GM12801 (cell line): ENCODE data around the gene NENF.

Source experiments
- TF ChIP-seq, protein P1 (sequence below): IDR thresholded peaks from one replicate; pipeline ENCODE4 v1.5.1; 2011; ENCODE audit warnings: control low read depth; ENCODE audit not compliant: insufficient read length; ENCODE audit errors: extremely low read depth

The NENF gene

DNA sequence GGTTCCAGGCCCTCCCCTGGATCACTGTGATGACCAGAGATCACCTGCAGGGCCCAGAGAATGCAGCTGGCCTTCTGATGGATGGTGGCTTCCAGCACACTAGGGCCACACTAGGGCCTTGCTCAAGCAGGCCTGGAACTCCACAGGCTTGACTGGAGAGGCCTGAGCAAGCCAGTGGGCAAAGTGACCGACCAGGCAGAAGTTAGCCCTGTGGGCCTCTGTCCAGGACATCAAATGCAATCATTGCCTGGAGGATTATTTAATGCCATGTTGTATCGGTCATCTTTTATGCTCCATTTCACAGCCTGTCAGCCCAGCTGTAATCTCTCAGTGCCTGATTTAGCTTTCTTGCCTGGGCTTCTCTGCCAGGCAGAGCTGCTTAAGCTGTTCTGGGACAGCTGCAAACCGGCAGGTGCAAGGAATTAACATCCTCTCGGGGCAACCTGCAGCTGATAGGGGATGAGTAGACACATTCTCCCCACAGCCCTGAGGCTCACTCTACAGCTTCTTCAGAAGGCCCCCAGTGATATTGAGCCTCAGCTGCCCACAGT lies 17.7 kb downstream of the NENF start:
- TF ChIP-seq, protein P1, sequence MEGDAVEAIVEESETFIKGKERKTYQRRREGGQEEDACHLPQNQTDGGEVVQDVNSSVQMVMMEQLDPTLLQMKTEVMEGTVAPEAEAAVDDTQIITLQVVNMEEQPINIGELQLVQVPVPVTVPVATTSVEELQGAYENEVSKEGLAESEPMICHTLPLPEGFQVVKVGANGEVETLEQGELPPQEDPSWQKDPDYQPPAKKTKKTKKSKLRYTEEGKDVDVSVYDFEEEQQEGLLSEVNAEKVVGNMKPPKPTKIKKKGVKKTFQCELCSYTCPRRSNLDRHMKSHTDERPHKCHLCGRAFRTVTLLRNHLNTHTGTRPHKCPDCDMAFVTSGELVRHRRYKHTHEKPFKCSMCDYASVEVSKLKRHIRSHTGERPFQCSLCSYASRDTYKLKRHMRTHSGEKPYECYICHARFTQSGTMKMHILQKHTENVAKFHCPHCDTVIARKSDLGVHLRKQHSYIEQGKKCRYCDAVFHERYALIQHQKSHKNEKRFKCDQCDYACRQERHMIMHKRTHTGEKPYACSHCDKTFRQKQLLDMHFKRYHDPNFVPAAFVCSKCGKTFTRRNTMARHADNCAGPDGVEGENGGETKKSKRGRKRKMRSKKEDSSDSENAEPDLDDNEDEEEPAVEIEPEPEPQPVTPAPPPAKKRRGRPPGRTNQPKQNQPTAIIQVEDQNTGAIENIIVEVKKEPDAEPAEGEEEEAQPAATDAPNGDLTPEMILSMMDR, result no peak

DNA sequence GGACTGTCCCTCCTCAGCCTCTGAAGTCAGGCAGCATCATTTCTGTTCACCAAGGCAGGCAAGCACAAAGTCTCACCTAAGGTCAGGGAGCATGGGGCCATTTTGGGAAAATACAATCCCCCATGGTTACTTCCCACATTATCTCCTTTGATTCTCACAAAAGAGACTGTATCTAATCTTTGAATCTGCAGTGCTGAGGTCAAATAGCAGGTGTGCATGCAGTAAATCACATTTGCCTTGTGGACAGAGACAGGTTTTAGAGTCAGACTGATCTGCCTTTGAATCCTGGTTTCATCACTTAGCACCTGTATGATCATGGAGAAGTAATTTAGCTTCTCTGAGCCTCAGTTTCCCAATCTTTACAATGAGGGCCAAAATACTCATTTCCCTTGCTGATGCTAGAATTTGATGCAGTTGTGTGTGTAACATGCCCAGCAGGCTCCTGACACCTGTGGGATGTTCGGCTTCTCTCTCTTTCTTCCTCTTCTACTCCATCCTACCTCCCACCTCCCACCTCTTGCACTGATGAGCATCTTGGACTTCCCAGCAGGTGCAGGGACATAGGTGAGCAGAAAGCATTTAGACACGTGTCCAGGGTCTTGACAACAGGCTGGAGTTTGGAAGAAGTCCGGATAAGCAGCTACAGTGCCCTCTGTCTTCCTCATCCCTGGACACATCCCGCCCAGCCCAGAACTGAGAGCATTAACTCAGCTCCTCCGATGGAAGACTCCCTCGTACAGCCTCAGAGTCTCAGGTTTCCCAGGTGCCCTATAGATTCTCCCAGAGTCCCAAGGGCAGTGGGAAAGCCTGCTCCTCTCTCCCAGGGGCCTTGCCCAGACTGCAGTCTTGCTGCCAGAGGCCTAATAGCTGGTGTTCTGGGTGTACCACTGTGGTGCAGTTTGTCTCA lies 18.9 kb downstream of the NENF start:
- TF ChIP-seq, protein P1, result no peak

DNA sequence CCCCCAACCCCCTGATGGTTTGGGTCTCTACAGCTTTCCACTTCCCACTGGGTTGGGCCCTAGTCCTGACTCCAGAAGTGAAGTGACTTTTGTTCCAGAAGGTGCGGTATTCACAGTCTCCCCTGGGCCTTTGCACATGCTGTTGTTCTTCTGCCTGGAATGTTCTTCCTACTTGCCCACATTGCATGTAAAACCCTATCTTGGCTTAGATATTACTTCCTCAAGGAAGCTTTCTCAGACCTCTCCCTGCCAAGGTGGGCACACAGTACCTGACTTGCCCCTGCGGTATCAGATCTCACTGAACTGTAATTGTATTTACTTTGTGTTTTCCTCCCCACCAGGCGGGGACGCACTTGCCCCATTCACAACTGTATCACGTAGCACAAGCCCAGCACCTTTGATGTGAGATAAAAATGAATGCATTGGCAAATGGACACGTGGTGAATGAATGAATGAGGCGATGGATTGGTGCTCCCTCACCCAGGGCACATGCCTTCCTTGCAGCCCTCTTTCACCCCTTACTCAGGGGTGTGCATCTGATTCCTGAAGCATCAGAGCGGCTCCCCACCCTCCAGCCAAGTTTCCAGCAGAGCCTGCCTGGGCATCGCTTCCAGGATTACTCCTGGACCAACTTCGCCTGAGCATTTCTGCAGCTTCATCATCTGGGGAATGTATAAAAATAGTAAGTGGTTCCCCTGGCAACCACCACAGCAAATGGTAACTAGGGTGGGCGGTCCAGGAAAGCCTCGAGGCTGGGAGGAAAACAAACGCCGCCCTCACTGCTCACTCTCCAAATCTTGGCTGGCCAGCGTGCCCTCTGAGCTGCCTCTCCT lies 19.8 kb downstream of the NENF start:
- TF ChIP-seq, protein P1, result no peak

DNA sequence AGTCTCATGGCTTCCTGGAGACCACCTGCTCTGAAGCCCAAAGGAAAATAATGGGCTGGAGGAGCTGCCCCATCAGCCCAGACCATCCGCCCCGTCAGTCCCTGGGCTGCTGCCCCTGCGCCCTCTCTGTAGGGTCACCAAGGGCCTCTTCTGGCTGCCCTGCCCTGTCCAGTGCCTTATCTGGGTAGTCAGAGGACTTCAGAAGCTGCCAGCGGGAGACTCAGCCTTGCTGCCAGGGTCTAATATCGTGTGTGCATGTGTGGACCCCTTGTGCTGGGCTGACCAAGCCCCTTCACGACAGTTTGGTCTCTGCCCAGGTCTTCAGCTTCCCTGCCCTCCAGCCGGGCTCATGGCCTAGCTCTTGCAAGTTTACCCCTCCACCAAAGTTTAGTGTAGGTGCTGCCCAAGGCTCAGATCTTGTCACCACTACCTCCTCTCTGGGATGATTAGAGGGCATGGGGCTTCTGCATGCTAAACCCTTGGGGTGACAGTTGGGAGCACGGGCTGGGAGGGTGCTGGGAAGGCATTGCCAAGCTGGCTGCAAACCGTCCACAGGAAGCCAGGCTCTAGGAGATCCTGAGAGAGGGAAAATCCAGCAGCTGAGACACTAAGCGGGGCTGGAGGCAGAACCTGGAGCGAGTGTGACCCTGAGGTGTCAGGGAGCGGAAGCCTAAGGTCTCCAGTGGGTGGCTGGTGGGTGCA lies 20.6 kb downstream of the NENF start:
- TF ChIP-seq, protein P1, result no peak

DNA sequence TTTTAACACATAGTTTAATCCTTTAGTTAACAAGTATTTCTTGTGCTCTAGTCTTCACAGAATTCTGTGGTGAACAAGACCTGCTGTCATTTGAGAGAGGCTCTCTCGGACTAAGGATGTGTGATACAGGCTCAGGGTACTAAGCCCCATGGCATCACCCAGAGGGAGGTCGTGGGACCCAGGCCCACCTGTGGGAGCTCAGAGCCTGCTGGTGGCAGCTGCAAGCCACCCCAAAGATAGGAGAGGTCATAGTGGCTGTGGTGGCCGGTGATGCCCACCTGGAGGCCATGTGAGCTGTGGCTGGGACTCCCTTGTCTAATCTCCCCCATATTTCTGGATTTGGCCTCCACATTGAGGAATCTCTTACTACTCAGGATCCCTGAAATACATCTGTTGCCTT lies 22.0 kb downstream of the NENF start:
- TF ChIP-seq, protein P1, result no peak

DNA sequence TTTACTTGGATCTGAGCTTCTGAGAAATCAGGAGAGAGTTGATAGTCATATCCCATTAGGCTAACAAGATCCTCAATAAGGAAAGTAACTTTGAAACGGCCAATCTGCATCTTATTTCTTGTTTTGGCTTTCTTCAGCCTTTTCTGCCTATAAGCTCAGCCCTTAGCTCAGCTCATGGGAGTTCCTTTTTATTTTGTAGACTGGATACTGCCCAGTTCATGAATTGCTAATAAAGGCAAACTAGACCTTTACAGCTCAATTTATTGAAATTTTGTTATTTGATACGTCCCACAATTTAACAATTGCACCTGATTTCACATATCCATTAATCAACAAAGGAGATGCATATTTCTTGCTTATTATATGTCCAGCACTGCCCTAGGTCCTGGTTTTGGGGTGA lies 22.7 kb downstream of the NENF start:
- TF ChIP-seq, protein P1, result no peak
